Measurements from ENCODE around the gene ORM2. TPM values are rescaled to one million over a fixed set of nuclear protein-coding genes. Genes with fewer than 3 reads are reported as not detected.

Gene ORM2
- total and polyA plus RNA-seq, 2 of the 4 experiments (the other 2 are of a cell fraction) = not detected

DNA sequence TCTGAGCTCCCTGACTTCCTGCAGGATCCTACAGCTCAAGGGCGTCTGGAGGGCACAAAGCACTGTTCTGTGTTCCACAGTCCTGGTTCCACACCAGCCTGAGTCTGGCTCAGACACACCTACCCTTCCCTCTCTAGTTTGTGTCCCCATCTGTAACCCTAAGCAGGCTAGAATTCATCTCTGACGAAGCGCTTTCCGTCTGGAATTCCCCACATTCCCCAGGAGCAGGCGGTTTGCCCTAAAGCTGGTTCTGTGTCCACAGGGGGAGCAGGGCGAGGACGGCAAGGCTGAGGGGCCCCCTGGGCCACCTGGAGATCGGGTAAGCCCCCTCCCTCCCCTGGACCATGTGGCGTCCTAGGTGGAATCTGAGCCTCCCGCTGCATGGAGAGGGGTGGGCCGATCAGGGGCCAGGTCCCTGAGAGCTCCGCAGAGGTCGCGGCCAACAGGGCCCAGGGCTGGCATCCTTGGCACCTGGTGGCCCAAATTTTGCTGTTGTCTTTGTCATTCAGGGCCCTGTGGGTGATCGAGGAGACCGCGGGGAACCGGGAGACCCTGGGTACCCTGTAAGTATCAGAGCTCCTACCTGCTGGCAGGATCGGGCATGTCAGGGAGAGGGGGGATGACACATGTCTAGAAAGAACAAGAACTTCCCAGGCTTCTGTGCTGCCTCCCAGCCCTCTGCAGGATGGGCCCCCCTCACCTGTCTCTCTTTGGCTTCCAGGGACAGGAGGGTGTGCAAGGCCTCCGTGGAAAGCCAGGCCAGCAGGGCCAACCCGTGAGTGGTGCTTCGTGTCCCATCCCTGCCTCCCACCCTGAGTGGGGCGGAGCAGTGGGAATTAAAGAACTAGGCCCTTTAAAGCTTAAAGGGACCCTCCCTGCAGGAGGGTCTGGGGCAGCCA is 41.2 kb upstream of the ORM2 start:
- H4K91ac ChIP-seq (ENCODE audit: insufficient read depth, low read depth, low read length) = peak overlapping the region; percentile 86
- peaks cover 11% of the 10 kb centered on the region for H3K36me3 ChIP-seq (ENCODE audit: control insufficient read depth, insufficient read depth, low read length)
- dilution Hi-C loops (cut with HindIII; ENCODE audit: low sequenced_read_pairs, unreplicated experiment) (no loop called here), intact Hi-C loops (cut with micrococcal nuclease) (no loop called here), in situ Hi-C loops (cut with MboI; ENCODE audit: low sequenced_read_pairs) (loop anchor here (5.0 kb wide), 1 partner anchor 126 kb away; no protein-coding TSS in a partner anchor)
- no peak overlapping the region for H3K27ac ChIP-seq (ENCODE audit: insufficient read depth, low read length)
- ChIA-PET POLR2A (ENCODE audit: unreplicated experiment) (no interaction called here), CTCF (interaction anchor here (0.6 to 2.0 kb wide), 6 partner anchors 20 to 206 kb away, joined by 3 to 10 read pairs (median 4); partner anchors contain the start of gene COL27A1)
- no peak overlapping the region for H3K56ac ChIP-seq (ENCODE audit: extremely low read depth, insufficient read depth, low read length)
- peaks cover 19% of the 10 kb centered on the region for H3K4me1 ChIP-seq (ENCODE audit: control insufficient read depth, insufficient read depth, low read length)
- no peak overlapping the region for H3K4me2 ChIP-seq (ENCODE audit: low read depth, low read length)
- H3K27me3 ChIP-seq (ENCODE audit: control insufficient read depth, insufficient read depth, low read length) = no peaks in the 10 kb centered on the region
- no peak overlapping the region for H3K4me3 ChIP-seq (ENCODE audit: insufficient read depth, low read depth, low read length)
- H3K9ac ChIP-seq (ENCODE audit: low read depth, low read length) = no peak overlapping the region
- H3K9me1 ChIP-seq (ENCODE audit: insufficient read depth, low read length) = peaks cover 23% of the 10 kb centered on the region
- peak overlapping the region; percentile 76 for H2AK5ac ChIP-seq (ENCODE audit: low read depth, low read length)
- no peaks in the 10 kb centered on the region for H4K20me1 ChIP-seq (ENCODE audit: insufficient read depth, low read length)
- no peak overlapping the region for H3K18ac ChIP-seq (ENCODE audit: low read depth, low read length)
- WGBS, 2 experiments (ENCODE audit: extremely low coverage in 2 of 2, insufficient read length in 1 of 2) = 55% methylated on average over 8 of the region's 23 CpGs; no CpG with 5 or more reads in 1 of the 2 experiments
- peak overlapping the region; percentile 56 for H2AK9ac ChIP-seq (replicated peaks; ENCODE audit: low read depth, low read length, poor library complexity)
- H2BK120ac ChIP-seq (ENCODE audit: low read depth, low read length) = peak overlapping the region; percentile 93
- peak overlapping the region; percentile 55 for H2BK5ac ChIP-seq (ENCODE audit: low read depth, low read length, poor library complexity, severe bottlenecking)
- peak overlapping the region; percentile 62; the same call in 1 of the 2 replicates for H3K23ac ChIP-seq (ENCODE audit: low read depth, low read length)
- peaks cover 0 to 18% of the 10 kb centered on the region in 2 experiments; a peak in 2 of 4 replicates for H3K79me1 ChIP-seq (ENCODE audit: low read depth in 1 of 2, low read length in 2 of 2)
- peak overlapping the region; percentile 92 for H2BK20ac ChIP-seq (ENCODE audit: low read depth, low read length)
- peak; percentile 45 for ATAC-seq (ENCODE audit: low read depth)
- peak overlapping the region; percentile 21; the same call in 1 of the 3 replicates for H2BK15ac ChIP-seq (ENCODE audit: low read depth, low read length)
- peak overlapping the region; percentile 8; the same call in 1 of the 2 replicates for H4K5ac ChIP-seq (ENCODE audit: low read depth, low read length)
- peak; percentile 86 for DNase-seq
- H4K8ac ChIP-seq (ENCODE audit: low read depth in 2 of 2, low read length in 2 of 2) = peak overlapping the region in 1 of 2 experiments; percentile 84; a peak in 1 of 4 replicates
- peak overlapping the region; percentile 88 for H3K14ac ChIP-seq (replicated peaks; ENCODE audit: low read depth, low read length)
- BruUV-seq (replicated peaks) = no TSS peak
- H2AFZ ChIP-seq (replicated peaks; ENCODE audit: low read length, poor library complexity) = peak overlapping the region; percentile 79
- no peaks in the 10 kb centered on the region for H3K9me3 ChIP-seq (ENCODE audit: control insufficient read depth, insufficient read depth, low read length)
- H3K4ac ChIP-seq (ENCODE audit: low read depth, low read length) = peak overlapping the region; percentile 93
- TF ChIP-seq BHLHE40 (IDR thresholded peaks at IDR 0.05; ENCODE audit: low read depth, low read length) = no peak
- 0 out of 2 replicates have a peak, but pooled peaks have one; percentile 62 for TF ChIP-seq CHD1 (IDR thresholded peaks at IDR 0.05; ENCODE audit: low read depth, low read length)
- TF ChIP-seq, protein P1, sequence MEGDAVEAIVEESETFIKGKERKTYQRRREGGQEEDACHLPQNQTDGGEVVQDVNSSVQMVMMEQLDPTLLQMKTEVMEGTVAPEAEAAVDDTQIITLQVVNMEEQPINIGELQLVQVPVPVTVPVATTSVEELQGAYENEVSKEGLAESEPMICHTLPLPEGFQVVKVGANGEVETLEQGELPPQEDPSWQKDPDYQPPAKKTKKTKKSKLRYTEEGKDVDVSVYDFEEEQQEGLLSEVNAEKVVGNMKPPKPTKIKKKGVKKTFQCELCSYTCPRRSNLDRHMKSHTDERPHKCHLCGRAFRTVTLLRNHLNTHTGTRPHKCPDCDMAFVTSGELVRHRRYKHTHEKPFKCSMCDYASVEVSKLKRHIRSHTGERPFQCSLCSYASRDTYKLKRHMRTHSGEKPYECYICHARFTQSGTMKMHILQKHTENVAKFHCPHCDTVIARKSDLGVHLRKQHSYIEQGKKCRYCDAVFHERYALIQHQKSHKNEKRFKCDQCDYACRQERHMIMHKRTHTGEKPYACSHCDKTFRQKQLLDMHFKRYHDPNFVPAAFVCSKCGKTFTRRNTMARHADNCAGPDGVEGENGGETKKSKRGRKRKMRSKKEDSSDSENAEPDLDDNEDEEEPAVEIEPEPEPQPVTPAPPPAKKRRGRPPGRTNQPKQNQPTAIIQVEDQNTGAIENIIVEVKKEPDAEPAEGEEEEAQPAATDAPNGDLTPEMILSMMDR (conservative IDR thresholded peaks at IDR 0.05; ENCODE audit: low read depth, low read length) = peak; percentile 16; the same call in 1 of the 2 replicates
- peak; percentile 57; the same call in 1 of the 2 replicates for TF ChIP-seq NFE2L2 (IDR thresholded peaks at IDR 0.05; ENCODE audit: low read depth, low read length)
- peak; percentile 43 for TF ChIP-seq RCOR1 (IDR thresholded peaks at IDR 0.05; ENCODE audit: insufficient replicate concordance, low read length)
- TF ChIP-seq POLR2A (IDR thresholded peaks at IDR 0.05; ENCODE audit: low read depth, low read length) = no peak
- TF ChIP-seq CEBPB (IDR thresholded peaks at IDR 0.05; ENCODE audit: low read depth, low read length) = no peak
- TF ChIP-seq, protein P2, sequence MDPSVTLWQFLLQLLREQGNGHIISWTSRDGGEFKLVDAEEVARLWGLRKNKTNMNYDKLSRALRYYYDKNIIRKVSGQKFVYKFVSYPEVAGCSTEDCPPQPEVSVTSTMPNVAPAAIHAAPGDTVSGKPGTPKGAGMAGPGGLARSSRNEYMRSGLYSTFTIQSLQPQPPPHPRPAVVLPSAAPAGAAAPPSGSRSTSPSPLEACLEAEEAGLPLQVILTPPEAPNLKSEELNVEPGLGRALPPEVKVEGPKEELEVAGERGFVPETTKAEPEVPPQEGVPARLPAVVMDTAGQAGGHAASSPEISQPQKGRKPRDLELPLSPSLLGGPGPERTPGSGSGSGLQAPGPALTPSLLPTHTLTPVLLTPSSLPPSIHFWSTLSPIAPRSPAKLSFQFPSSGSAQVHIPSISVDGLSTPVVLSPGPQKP (IDR thresholded peaks at IDR 0.05; ENCODE audit: borderline replicate concordance, low read depth, low read length) = no peak
- peak; percentile 32 for TF ChIP-seq RAD21 (IDR thresholded peaks at IDR 0.05; ENCODE audit: low read length)
- 0 out of 2 replicates have a peak, but pooled peaks have one; percentile 9 for TF ChIP-seq MAFK (IDR thresholded peaks at IDR 0.05; ENCODE audit: low read depth, low read length)
- TF ChIP-seq FOS (IDR thresholded peaks at IDR 0.05; ENCODE audit: low read depth, low read length) = 0 out of 2 replicates have a peak, but pooled peaks have one; percentile 18
- peak; percentile 45; the same call in 1 of the 2 replicates for TF ChIP-seq MAZ (IDR thresholded peaks at IDR 0.05; ENCODE audit: borderline replicate concordance, low read depth, low read length)
- no peak for TF ChIP-seq RFX5 (IDR thresholded peaks at IDR 0.05; ENCODE audit: low read depth, low read length)

All from IMR-90 (cell line).